NCI-H82 treated with DMSO at 0.1 percent for 48 hours (cell line): ENCODE results near the gene SCD.
"Not testable (repeated sequence)": the region's sequence is repeated elsewhere in the genome, so short reads cannot be mapped to it uniquely, and the experiment has no call there.

ENCODE experiments used
- DNase-seq: peaks from one replicate; lab custom pipeline; 2025; ENCODE audit not compliant: unreplicated experiment; lab: John Stamatoyannopoulos, UW

SCD gene

DNA sequence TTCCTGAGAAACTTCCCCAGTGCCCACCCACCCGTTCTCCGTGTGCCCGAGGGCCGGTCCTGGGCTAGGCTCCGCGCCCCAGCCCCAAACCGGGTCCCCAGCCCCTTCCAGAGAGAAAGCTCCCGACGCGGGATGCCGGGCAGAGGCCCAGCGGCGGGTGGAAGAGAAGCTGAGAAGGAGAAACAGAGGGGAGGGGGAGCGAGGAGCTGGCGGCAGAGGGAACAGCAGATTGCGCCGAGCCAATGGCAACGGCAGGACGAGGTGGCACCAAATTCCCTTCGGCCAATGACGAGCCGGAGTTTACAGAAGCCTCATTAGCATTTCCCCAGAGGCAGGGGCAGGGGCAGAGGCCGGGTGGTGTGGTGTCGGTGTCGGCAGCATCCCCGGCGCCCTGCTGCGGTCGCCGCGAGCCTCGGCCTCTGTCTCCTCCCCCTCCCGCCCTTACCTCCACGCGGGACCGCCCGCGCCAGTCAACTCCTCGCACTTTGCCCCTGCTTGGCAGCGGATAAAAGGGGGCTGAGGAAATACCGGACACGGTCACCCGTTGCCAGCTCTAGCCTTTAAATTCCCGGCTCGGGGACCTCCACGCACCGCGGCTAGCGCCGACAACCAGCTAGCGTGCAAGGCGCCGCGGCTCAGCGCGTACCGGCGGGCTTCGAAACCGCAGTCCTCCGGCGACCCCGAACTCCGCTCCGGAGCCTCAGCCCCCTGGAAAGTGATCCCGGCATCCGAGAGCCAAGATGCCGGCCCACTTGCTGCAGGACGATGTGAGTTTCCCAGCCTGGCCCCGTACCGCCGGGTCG, at the start of gene SCD:
SCD (plus strand) TSS at position 469 of the 803 bp plus-strand sequence; CDS start at position 741, 272 bp downstream.
- DNase-seq, result peak; percentile 92

DNA sequence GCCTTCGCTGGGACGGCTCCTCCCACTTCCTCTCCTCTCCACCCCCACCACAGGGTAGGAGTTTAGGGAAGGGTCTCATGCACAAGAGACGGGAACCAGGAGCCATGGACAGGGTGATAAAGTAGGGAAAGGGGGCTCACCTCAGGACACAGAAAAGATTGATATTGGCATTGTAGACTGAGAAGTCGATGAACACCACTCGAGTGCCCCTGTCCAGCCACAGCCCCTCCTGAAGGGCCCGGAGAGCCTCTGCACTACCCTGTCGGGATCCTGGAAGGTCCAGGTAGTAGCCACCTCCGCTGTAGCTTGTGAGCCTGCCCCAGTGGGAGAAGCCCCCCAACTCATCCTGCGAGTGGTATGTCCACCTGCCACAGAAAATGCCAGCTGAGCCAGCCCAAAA, 49.8 kb upstream of the SCD start:
- DNase-seq, result no peak

DNA sequence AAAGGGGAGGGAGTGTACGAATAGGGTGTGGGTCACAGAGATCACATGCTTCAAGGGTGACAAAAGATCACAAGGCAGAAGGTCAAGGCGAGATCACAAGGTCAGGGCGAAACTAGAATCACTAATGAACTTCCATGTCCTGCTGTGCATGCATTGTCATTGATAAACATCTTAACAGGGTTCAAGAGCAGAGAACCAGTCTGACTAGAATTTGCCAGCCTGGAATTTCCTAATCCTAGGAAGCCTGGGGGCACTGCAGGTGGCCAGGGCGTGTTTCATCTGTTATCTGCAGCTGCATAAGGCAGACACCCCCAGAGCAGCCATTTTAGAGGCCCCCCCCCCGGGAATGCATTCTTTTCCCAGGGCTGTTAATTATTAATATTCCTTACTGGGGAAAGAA, 45.9 kb upstream of the SCD start:
- not testable (repeated sequence) for DNase-seq

DNA sequence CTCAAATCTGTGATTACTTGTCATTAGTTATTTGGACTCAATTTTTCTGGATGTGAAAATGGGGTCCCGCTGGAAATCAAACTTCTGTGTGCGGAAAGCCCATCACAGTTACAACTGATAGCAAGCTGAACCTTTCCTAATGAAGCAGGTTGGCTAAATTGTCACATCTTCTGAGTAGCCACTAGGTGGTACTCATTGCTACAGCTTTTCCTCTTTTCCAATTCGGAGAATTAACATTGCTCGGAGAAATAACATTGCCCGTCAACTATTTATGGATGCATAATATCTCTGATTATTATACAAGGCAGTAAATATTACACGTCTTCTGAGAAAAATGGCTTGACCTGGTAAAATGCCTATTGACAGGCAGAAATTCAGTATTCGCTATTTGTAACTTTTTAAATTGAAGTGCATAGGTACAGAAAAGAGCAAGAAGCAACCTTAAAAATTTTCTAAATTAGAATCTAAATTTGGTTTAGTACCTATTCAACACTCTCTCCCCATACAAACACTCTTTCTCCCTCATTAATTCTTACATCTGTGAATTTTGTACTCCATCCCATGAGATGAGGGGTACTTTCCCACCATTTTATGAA, 43.2 kb upstream of the SCD start:
- peak; percentile 33 for DNase-seq

DNA sequence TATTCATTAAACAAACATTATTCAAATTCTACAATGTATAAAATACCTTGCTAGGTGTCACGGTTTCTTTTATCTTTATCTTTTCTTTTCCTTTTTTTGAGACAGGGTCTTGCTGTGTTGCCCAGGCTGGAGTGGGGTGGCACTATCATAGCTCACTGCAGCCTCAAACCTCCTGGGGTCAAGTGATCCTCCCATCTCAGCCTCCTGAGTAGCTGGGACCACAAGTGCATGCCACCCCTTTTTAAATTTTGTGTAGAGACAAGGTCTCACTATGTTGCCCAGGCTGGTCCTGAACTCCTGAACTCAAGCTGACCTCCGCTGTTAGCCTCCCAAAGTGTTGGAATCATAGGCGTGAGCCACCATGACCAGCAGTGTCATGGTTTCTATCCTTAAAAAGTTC, 42.6 kb upstream of the SCD start:
- DNase-seq, result no peak

DNA sequence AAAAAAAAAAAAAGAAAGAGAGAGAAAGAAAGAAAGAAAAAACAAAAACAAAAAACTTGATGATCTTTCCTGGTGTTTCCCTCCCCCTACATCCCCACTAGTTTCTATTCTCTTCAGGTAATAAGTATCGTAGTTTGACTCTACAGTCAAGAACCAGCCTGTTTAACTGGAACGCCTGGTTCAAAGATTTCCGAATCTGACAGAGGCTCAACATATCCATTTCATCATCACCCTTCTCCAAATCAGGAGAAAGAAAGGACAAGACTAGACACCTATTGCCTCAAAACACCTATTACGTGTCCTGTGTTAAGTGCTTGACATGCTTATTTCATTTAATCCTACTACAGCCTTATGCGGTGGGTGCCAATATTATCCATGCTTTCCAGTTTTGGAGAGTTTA, 40.2 kb upstream of the SCD start:
- no peak for DNase-seq

DNA sequence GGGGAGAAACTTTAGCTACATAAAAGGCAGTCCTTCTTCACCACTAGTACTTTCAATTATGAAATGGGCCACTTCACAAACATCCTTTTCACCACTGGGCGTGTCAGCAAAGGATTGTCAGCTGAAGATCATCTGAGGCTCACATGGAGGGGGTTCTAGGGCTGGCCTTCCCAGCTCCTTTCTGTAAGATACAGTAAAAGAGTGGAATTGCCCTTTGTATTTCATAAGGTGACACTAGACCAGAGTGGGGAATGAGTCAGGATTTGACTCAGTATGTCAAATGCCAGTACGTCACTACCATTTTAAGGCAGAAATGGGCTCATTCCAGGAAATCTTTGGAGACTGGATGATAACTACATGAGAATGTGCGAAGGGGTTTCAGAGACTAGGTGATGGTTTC, 39.3 kb upstream of the SCD start:
- DNase-seq, result no peak

DNA sequence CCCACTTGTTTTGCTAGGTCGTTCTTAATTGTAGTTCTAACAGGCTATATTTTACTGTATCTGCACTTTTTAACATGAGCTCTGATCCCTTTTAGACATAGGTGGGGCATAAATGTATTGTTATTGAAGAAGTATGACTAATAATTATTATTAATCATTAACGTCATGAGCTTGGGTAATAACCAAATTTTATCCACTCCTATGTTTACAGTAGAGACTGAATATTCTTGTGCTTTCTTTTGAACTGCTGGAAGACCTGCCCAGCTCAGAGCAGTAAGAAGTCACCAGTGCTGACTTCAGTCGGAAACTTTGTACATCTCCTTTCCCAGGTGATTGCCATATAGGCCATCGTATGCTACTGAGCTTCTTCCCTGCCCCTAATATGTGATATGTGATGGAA, 35.7 kb upstream of the SCD start:
- no peak for DNase-seq

DNA sequence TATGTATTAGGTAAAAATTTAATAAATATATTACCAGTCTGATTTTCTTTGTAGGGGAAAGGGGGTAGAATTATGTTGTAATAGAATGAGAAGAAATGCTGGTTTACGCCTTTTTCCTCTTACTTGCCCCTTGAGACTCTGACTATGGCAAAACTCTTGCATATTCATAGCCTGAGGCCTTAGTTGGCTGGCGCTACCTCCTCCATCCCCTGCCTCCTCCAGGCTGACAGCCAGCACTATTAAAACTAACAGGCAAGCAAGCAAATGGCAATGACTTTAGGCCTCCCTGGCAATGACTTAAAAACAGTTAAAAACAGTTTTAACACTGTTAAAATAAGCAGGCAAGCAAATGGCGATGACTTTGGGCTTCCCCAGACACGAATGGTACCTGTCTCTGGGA, 31.4 kb upstream of the SCD start:
- DNase-seq, result no peak

DNA sequence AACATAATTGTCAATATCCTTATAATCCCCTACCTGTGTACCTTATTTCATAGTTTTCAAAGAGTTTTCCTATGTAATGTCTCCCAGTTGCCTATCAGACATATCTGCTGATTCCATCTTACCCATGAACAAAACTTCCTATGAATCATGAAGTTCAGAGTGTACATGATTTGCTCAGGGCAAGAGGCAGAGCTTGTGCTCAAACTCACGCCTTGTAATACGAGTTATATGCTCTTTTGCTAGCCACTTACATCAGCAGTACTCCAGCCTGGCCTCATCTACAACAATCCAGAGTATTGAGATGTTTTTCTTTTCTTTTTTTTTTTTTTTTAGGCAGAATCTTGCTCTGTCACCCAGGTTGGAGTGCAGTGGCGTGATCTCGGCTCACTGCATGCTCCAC, 28.8 kb upstream of the SCD start:
- no peak for DNase-seq

DNA sequence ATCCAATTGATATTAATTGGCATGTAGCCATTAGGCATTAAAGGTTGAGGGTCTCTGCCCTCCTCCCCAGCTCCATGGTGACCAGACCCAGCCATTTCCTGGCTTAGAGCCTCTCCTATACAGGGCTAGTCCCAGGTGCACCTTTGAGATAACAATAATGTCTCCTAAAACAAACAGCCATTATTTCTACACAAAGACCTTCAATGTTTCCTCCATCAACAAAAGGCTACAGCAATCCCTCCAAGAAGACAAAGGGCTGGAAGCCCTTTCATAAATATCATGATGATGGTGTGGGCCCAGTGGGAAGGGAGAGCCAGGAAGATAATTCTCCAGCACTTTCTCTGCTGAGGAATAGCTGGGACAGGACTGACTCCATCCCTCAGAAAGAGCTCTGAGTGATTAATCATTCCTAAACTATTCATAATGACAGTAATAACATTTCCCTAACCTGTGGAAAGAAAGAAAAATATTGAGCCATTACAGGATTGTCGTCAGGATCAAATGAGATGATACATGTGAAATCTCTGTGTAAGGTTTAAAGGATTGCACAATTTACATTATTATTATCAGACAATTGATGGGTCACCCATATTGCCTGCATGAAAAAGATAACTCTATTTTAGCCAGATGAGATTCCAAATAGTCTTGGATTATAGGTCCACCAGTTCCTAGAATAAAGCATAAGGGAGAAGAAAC, 27.2 kb upstream of the SCD start:
- no peak for DNase-seq

DNA sequence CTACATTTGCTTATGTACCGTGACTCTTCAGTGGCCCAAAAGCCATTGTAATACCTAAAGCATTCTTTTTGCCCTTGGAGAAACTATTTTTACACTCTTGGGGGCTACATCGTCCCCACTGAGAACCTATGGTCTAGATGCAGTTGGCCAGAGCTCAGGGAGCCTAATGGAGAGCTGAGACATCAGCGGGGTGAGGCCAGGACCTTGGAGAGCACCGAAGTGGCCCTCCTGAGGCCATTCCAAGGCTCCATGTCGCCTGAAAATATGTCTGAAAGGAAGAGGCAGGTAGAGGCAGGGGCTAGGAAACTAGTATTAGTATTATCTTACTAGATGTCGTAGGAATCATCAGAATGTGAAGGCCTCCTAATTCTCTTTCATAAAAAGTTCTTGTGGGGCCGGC, 21.9 kb upstream of the SCD start:
- DNase-seq, result no peak

DNA sequence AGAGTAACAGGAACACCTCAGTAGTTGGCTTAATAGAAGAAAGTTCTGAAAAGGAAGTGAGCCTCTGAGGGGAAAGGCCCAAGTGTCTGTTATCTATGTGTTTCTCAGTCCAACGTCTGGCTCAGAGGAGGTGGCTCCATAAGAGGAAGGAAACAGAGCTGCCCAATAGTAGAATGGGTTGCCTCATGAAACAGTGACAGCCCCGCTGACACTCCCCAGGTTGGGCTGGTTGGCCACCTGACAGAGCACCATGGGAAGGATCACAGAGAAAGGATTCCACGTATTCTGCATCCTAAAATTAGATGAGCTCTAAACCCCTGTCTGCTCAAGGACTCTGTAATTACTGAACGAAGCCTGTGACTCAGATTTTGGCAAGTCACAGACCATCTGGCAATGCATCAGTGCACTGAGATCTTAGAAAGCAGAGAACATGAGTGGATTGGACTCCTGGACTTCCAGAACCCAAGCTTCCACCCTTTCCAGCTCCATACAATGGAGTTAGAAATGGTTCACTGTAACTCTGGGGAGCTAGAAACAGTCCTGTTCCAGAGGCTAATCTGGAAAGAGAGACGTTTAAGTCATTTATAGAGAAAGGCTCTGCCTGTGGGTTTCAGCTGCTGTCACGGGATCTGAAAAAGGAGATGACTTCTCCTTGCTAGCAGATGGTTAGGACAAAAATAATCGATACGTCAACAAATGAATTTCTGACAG, 19.9 kb upstream of the SCD start:
- DNase-seq, result peak; percentile 60

DNA sequence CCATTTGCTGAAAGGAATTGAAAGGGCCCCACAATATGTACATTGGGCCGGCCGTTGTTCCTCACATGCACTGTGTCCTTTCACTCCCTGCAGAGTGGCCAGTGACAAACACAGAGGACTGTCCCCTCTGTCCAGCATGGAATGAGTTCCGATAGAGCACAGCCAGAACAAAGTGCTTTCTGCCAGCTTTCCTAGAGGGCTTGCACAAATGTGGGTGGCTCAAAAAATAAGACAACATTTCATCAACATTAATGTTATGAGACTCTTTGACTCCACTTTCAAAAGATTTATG, 19.4 kb upstream of the SCD start:
- no peak for DNase-seq

DNA sequence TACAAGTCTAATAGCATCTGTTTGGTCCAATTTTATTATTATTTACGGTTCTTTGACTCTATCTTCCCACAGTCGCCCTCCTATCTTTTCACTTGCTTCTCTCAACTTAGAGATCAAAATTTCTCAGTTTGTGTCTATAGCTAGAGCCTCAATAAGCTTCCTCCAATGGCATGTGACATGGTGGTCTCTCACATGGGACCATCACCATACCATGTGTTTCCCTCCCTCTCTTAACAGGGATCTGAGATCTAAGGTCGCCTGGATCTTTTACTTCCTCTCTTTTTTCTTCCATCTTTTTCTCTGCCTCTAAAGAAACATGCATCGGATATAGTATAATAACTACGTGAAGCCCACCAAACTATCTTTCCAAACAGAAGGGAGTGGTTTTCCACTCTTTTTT, 18.8 kb upstream of the SCD start:
- no peak for DNase-seq

DNA sequence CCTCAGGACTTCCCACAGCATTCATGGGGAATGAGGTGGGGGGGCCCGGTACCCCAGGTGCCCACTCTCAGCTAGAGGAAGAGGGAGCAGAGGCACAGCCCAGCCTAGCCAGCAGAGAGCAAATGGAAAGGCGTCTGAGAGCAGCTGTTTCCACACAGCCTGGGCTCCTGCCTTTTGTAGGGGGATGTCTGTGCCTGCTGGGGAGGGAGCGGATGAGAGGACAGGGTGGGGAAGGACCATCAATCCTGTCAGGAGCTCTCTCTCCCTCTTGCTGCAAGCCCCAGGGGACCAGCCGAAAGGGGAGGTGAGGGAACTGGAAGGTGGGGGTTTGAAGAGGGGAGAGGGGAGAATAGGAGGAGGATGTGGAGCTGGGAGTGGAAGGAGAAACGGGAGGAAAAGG, 17.0 kb upstream of the SCD start, which contains the start of gene PKD2L1:
PKD2L1 (minus strand) TSS at position 150 of the 400 bp plus-strand sequence; CDS start at position 25, 125 bp downstream.
- no peak for DNase-seq

DNA sequence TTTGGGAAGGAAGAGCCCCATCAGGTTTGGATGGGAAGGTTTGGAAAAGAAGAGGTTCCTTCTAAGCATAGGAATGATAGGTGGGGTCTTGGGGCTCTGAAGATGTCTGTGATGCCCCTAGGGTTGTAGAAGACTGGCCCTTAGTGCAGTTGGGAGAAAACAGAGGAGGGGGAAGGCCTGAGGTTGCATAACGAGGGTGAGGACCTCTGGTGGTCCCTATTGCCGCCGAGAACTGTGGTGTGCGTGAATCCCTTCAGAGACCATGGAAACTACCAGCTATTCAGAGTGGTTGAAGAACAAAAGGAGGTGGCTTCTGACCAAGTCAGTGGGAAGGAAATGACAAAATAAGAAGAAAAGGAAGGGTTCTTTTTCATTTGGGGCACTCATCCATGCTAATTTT, 13.9 kb upstream of the SCD start:
- DNase-seq, result no peak

DNA sequence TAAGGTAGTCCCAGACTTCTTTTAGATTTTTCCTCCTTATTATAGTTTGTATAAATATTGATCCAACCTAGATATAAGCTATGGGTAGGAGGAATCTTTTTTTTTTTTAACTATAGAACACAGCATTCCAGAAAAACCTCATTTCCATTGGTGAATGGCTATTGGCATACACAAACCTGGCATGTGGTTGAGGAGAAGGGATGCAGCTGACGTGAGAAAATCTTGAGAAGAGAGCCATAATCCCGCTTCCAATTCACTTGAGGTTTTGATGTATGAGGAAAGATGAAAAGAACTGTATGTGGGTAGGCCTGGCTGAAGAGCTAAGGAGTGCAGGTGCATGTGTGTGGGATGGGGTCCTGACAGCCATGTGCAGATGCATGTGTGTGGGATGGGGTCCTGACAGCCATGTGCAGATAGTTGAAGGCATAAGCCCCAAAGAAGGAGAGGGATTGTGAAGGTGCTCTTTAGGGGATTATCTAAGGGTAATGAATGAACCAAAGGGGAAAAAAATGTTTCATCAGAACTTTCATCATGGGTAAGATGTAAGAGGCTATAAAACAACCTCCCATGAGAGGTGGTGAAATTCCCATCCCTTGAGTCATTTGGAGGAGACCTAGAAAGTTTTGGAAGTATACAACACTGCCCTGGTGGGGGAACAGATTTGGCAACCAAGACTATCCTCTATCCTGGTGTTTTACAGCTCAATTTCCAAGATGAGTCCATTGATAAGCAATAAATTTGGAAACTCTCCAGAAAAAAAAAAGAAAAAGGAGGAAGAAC, 13.2 kb upstream of the SCD start:
- DNase-seq, result no peak

DNA sequence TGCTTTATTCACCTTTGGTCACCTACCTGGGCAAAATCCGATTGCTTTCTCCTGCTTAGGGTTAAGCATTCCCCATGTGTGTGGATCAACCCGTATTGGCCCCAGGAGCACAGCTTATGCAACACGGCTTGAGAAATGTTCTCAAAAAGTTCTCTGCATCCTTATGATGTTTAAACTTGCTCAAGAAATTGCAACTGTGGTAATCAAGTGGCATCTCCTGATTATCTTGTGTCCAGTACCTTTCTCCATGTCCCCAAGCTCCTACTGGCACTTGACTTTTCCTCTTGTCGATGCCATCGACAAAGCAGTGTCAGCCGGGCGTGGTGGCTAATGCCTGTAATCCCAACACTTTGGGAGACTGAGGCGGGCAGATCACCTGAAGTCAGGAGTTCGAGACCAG, 12.3 kb upstream of the SCD start:
- DNase-seq, result no peak

DNA sequence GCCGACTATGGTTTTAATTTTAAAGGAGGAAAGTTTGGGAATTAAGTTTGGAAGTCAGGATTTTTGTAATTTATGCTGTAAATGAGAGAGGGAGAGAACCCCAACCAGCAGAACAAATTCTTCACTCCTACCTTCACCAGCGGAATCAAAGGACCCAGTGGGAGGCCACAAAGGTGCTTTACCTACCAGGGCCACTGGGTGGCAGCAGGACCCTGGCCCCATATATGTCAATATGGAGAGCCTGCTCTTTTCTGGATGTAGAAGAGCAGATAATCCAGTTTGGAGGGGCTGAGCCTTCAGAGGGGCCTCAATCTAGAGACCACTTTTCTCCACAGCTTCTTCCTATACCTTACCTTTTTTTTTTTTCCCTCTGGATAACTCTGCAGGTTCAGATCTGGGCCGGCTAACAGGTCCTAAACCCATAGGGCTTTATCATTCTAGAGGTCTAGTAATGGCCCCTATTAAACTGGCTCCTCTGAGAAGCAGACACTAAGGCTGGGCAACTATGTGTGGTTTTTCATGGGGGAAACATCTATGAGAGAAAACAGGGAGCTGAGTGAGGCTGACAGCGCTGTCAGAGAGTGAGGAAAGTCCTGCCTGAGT, 8.5 kb upstream of the SCD start:
- peak; percentile 50 for DNase-seq

DNA sequence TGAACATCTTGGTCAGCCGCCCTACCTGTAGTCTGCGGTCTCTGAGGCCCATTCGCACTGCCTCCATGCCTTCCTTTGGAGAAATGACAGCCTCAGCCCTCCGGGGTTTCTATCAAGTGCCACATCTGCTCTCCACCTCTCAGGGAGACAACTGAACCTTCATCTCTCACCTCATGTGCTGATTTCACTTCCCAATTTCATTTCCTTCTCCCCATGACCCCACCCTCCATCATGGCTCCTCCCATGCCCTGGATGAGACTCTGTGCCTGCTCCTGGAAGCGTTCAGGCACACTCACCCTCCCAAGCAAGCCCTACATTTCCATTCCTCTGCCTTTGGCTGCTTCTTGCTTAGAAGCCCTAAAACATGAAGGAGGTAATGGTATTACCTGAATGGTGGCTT, 7.8 kb upstream of the SCD start:
- no peak for DNase-seq
